Stimulated activated CD4-positive, alpha-beta T cell treated with anti-CD3 and anti-CD28 coated beads, TNF-alpha, amount 100 ng/mL, for 24 hours (primary cell): ENCODE measurements around the gene EMC8.
"Not testable (repeated sequence)": the region's sequence is repeated elsewhere in the genome, so short reads cannot be mapped to it uniquely, and the experiment has no call there.

Experiments used
- DNase-seq, 3 experiments: peaks; one replicate each; pipeline ENCODE4 v3.0.0-alpha.2; 2020; ENCODE audit warnings: low read depth in 3 of 3

Gene EMC8

DNA sequence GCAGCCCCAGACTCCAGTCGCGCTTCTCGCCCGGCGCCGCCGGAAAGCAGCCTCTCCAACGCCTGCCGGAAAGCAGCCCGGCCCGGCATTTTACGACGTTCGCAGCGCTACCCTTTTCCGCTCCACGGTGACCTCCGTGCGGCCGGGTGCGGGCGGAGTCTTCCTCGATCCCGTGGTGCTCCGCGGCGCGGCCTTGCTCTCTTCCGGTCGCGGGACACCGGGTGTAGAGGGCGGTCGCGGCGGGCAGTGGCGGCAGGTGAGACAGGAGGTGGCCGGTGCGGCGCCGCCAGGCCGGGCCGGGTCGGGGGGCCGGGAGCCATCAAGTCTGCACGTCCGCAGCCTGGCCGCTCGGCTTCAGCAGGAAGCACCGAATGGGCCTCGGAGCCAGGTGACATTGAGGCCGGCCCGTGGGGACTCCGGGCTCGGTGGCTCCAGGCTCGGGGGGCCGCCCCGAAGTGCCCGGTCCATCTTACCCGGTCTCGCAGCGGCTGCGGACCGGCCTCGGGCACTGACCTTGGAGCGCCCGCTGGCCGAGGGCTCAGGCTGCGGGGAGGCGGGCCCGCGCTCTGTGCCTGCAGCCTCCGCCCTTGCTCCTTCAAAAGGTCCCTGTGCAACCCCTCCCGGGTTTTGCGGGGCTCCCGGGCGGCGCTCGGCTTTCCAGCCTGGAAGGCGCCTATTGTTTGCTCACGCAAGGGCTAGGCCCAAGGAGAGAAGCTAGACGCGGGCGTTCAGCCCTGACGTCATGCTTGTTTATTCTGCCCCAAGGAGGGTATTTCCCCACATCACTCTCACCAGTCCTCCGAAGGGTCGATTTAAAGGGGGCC is at the start of gene EMC8, which contains the start of gene COX4I1:
Gene EMC8 (minus strand): TSS at position 48 of the 824 bp plus-strand sequence. CDS start 249 bp downstream, outside the sequence.
Gene COX4I1 (plus strand): TSS at position 199 of the 824 bp plus-strand sequence. CDS start 1,511 bp downstream, outside the sequence.
- DNase-seq: peak; percentile 88 to 95 (median 89)

DNA sequence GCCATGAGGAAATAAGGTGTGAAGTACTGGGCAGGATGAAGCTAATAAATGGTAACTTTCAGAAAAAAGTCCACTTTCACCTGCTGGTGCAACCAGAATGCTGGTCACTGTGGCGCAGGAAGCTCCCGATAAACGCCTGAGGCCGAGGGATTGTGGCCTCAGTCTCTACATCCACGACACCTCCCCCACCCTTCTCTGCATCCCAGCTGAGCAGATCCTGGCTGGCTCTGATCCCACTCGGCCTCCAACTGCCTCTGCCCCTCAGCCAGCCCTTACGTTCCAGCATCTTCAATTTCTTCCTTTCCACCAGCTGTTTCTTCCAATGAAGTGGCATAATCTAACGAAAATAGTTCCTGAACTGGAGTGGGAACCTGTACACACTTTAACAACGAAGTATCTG is 49.6 kb upstream of the EMC8 start:
- no peak for DNase-seq

DNA sequence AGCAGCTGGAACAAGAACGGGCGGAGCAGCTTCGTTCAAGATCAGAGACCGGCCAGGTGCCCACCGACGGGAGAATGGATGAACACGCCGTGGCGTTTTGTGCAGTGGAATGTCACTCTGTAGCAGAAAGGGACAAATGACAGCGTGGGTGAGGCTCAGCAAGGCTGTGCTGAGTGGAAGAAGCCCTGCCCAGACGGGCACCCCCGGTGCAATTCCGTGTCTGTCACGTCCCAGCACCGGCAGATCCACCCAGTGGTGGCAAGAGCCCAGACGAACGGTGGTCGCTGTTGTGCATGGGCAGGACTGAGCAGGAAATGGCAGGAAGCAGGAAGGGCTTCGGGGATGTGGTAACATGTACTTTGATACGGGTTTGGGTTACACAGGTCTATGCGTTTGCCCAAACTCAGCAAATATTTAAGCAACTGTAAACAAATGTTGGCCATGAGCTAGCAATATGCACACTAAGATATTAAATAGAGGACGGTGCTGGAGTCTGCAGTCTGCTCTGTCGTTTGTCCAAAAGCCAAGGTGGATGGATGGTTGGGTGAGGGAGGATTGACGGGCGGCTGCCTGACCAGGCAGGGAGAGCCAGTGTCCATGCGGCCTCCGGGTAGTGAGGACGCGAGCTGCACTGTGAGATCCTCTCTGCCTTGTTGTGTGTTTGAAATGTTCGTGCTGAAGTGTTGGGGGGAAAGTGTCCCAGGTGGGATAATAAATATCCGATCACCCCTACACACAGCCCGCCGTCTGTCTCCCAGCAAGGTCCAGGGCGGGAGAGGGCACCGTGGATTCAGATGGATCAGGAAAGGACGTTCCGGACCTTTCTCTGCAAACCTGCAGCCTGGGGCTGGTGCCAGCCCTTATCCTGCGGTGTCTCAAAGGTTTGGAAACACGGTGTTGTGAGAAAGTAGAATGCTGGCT is 48.6 kb upstream of the EMC8 start:
- no peak for DNase-seq

DNA sequence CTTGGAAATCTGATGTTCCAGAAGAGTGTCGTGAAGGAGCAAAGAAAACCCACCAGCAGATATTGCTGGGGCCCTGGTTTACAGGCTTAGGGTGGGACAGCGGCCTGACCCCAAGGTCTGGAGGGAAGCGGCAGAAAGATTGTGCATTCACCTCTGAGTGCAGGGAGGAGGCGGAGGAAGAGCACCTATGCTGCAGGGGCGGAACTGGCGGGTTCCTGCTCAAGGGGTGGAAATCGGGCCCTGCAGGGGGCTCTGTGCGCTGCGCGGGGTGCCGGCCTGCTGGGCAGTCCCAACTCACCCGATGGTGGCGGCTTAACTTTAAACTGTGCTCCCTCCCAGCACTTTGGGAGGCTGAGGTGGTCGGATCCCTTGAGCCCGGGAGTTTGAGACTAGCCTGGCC is 47.7 kb upstream of the EMC8 start:
- DNase-seq: no peak

DNA sequence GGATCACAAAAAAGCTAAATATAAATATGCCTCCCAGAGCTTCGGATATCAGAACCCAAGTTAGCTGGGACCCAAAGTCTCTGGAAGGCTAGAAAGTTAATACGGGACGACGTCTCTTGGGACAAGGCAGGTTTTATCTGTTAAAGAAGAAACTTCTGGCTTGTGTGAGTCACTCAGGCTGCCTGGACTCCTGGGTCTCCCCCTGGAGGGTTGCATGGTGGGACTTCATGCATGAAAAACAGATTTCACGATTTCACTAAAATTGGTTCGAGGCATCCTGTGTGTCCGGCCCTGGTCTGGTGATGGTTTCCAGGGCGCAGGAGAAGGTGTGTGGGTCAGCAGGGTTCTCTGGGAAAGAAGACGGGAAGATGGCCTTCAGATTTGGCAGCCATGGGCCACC is 47.1 kb upstream of the EMC8 start:
- DNase-seq: no peak

DNA sequence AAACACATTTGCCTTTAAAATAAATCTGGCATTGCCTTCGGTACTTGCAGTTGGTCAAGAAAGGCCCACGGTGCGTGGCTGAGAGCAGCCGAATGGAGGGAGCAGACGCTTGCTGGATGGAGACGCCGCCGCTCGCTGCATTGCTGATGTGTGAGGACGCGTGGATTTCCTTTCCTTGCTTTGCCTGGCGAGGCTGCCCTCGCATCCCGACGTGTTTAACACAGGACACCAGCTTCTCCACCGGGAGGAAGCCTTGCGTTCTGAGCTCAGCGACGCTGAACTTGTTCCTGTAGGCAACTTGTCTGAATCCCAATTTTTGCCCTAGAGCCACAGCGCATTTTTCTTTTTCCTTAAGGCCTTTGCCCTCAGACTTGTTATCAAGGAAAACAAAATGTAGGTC is 45.9 kb upstream of the EMC8 start:
- no peak for DNase-seq

DNA sequence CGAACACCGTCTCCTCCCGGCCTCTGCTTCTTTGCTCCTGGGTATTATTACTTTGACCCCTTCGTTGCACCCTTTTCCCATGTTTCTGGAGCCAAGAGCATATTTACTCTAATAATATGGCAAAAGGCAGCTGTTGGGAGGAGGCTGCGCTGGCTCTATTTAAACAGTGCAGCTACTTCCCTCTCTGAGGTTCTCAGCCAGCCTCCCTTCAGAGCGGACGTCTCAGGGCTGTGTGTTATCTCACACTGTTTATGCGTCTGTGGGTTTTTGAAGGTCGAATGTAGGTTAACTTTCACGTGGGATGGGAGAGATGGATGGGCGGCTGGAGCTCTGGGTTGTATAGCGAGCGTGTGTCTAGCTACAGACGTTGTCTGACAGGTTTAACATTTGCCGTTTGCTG is 45.4 kb upstream of the EMC8 start:
- DNase-seq: no peak

DNA sequence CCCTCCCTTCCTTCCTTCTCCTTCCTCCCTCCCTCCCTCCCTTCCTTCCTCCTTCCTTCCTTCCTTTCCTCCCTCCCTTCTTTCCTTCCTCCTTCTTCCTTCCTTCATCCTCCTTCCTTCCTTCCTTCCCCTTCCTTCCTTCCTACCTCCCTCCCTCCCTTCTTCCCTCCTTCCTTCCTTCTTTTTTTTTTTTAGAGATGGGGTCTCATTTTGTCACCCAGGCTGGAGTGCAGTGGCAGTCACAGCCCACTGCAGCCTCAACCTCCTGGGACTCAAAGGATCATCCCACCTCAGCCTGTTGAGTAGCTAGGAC is 44.8 kb upstream of the EMC8 start:
- no peak for DNase-seq

DNA sequence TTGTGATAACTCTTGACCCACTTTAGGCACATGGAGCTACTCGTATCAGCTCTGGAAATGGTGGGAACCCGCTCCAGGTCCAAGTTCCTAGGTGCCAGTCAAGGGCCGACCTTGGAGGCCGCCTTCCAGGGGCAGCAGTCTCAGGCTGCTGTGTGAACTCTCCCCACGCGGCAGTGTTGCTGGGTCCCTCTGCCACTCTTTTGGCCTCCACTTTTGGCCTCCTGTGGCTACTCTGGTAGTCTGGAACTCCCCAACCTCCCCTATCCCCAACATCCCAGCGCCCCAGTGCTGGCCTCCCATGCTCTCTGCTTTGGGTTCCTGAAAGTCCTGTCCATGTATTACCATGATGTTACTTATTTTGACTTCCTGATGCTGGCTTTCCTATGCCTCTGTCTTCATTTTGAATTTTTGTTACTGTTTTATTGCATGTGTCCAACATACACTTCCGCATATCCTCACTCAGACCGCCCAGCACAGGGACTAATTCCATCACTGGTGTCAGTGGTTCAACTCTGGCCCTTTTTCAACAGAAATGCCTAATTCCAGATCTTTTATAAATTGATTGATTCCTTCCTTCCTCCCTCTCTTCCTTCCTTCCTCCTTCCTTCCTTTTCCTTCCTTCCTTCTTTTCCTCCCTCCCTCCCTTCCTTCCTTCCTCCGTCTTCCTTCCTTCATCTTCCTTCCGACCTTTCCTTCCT is 44.3 kb upstream of the EMC8 start:
- no peak for DNase-seq

DNA sequence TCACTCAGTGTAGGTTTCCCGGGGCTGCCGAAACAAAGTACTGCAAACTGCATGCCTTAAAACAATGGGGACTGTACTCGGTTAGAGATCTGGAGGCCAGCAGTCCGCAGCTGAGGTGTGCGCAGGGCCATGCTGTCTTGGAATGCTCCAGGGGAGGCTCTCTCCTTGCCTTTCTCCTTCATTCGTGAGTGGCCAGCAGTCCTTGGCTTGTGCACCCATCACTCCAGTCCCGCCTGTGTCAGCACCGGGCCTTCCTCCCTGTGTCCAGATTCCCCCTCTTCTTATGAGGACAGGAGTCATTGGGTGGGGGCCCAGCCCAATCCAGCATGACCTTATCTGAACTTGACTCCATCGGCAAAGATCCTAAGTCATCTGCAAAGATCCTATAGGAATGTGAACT is 43.5 kb upstream of the EMC8 start:
- no peak for DNase-seq

DNA sequence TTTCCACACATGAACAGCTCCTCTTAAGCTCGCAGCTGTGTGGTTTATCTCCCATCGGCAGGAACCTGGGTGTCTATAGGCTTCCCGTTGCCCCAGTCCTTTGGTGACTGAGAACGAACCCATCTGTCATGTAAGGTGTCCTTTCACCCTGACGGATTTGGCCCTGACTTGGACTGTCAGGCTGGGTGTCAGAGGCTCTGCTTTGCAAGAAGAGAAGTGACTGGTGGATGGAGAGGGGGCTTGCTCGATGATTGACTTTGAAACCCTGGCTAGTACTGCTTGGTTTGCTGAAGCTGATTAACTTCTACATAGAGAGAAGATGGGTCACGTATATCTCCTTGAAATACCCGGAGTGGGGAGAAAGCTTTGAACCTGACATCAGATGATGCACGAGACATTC is 43.1 kb upstream of the EMC8 start:
- DNase-seq: no peak

DNA sequence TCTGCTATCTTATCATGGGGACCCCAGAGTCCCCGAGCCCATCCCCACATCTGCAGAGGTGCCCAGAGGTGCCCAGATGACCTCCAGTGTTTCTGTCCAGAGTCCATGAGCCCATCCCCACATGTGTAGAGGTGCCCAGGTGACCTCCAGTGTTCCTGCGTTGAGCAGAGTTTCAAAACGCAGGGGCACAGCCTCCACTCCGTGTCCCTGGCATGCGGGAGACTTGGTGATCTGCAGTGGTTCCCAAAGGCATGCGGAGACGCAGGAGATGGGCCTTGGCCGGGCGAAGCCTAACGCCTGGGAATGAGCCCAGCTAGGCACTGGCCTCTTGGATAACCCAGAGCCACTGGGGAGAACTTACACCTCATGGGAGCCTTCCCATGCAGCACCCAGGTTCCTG is 41.5 kb upstream of the EMC8 start:
- DNase-seq: no peak

DNA sequence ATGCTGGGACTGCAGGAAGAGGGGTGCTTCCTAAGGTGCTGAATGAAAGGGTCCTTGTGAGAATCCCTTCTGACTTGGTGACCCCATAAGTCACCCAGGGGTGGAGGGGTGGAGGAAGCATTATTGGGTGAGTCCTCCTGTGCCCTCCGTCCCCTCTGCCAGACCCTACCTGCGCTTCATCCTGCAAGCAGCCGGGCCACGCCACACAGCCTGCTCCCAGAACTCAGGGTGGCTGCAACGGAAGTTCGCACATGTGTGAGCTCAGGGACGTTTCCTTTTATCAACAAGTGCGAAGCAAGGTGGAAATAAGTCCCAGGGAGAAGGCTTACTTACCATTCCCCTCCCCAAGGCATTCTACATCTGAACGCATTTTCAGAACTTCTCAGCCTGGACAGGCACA is 41.1 kb upstream of the EMC8 start:
- DNase-seq: no peak

DNA sequence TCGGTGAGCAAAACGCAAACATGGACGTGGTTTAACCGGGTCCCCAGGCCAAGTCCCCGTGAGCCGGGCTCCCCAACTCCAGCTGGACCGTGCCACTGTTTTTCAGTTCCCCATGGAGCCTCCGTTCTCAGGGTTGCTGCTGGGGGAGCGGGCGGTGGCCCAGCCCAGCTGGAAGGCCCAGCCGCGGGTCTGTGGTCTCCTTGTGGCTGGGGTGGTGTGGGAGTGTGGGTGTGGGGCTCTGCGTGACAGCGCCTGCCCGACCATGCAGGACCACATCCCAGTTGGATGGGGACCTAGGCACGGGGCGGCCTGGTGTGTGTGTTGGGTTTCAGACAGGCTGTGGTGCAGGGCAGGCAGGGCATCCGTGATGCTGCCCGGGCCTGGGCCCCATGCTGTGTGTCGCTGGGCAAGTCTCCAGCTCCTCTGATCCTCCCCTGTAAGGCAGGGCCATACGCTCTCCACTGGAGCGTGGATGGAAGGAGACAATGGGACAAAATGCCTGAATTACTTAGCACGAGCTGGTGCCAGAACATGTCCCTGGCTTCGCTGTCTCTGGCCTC is 40.4 kb upstream of the EMC8 start:
- no peak for DNase-seq

DNA sequence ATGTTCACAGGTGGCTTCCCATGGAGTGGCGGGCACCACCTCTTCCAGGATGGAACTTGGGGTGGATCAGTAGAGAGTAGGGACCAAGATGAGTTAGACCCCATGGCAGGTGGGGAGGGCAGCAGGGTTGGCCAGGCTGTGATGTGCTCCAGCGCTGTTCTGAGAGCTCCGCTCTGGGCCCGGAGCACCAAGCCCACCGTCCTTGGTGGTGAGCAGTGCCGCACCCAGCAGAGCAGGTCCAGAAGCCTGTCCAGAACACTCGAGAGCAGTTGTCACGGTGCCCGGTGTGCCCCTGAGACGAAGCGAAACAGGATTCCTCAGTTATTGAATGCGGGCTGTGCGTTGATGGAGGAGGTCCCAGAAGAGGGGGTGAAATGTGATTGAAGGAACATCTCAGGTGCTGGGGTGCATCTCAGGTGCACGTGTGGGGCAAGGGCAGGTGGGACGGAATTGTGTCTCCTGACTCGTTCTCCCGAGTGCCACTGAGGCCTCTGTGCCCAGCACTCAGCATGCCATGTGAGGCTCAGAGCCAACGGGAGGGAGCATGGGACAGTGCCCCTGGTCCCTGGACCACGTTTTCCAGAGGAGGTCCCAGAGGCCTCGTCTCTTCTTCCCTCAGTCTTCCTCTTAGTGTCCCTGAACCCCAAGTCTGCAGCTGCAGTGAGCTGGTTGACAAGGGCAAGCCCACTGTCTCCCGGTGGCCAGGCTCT is 39.7 kb upstream of the EMC8 start:
- no peak for DNase-seq

DNA sequence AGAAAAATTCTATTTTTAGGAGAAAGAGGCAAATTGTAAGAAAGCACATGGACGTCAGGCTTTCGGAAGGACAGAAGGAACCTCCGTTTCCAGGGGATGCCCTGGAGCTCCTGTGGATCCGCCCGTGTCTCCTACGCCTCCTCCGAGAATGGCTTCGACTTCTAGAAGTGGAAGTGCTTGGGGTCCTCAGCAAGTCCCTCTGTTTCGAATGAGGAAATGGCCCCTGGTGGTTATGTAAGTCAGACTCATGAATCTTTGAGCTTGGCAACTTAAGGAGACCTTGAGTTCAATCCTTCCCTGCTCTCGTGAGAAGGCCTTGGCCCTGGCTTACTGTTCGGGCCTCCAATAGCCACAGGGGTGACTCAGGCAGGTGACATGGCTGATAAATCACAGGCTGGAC is 39.0 kb upstream of the EMC8 start:
- DNase-seq: no peak

DNA sequence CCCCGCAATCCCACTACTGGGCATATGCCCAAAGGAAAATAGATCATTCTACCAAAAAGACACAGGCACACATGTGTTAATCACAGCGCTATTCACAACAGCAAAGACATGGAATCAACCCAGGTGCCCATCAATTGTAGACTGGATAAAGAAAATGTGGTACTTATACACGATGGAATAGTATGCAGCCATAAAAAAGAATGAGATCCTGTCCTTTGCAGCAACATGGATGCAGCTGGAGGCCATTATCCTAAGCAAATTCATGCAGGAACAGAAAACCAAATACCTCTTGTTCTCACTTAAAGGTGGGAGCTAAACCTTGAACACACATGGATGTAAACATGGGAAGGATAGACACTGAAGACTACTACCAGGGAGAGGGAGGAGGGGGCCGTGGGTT is 38.3 kb upstream of the EMC8 start:
- not testable (repeated sequence) for DNase-seq

DNA sequence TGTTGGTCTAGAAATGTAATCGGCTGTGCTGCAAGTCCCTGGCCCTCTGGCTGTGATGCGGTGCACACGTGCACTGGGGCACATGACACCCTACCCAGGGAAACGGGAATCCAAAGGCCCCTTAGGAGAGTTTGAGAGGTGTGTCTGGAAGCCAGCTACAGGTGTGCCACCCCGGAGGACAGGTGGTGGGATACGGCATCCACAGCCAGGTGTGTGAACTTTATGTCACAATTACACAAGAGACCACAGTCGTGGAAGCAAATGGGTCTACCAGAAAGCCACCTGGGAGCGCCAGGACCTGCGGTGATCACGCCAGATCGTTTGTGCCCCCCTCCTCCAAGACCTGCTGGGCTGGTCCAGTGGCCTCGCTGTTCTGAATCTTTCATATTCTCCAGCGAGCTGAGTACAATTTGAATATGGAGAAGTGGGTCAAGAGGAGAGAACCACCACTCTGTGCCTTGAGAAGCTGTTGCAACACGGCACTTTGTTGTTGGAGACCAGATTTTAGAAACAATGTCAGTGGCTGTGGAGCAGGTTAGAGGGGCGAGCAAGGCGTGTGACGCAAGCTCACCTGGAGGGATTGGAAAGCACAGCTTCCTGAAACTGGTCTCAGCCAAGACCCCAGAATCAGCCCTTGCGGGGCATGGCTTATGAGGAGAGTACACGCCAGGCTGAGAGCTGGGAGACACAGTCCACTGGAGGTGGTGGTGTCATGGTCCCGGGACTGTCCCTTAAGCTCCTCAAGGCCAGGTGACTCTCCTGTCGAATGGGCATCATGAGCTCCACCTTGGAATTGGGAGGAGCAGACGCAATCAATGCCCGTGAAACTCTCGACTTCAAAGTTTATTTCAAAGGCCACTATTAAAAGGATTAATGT is 37.6 kb upstream of the EMC8 start:
- DNase-seq: no peak

DNA sequence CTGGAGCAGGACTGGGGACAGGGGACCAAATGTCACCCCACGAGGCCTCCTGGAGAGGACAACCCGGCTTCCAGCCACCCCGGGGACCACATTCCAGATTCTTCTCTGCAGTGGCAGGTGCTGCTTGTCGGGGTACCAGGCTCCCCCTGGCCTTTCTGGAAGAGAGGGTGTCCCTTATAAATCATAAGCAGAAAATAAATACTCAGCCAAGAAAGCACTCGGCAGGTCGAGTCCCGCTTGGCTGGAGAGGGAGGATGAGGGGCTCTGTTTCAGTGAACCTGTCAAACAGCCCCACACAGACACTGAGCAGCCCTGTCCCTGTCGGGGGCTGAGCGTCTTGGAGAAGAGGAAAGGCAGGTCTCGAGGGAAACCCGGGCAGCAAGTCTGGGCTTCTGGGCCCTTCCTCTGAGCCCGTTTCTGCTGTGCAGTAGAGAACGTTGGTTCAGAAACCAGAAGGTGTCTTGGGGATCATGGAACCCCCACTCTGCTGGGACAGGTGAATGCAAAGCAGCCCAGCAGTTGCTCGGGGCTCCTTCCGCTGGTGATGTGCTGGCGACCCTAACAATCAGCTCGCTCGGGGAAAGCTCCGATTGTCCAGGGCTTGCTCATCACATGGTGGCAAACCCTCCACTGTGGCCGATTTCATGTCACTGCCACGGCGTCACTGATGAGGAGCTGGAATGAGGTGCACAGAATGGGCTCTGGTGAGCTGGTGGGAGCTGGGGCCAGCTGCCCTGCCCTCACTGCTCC is 36.8 kb upstream of the EMC8 start:
- no peak for DNase-seq
